NCI-H82 treated with DMSO at 0.1 percent for 48 hours (cell line): ENCODE results near the gene TRIM14.
A peak's percentile ranks its signal among the peaks of the same experiment; 100 is the strongest.
"Not testable (repeated sequence)": the region's sequence is repeated elsewhere in the genome, so short reads cannot be mapped to it uniquely, and the experiment has no call there.

Source experiments
- DNase-seq: peaks from one replicate; lab custom pipeline; 2025; ENCODE audit not compliant: unreplicated experiment; lab: John Stamatoyannopoulos, UW

Gene TRIM14

GRCh38 chr9:98142182-98142907 is 23.3 kb upstream of the TRIM14 start:
- DNase-seq, result no peak

GRCh38 chr9:98140503-98140902 is 21.5 kb upstream of the TRIM14 start:
- DNase-seq, result no peak

- no peak for DNase-seq
These were observed 17.5 kb upstream of the TRIM14 start for GRCh38 chr9:98136489-98136888.

DNA sequence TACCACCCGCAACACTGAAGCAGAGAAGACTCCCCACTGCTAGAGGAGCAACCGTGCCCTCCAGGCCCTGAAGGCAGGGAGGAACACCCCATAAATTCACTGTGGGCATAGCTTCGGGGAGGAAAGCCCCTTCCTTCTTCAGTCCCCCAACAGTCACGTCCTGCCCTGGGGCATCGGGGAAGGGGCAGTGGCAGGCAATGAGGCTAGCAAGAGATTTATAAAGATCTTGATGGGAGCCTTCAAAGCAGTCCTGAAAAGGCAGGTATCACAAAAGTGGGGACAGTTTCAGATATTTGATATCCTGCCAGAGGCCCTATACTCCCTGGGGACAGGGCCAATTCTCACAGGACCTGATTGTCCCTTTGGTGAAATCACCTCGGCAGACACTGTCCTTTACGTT is 16.9 kb upstream of the TRIM14 start:
- DNase-seq, result no peak

DNA sequence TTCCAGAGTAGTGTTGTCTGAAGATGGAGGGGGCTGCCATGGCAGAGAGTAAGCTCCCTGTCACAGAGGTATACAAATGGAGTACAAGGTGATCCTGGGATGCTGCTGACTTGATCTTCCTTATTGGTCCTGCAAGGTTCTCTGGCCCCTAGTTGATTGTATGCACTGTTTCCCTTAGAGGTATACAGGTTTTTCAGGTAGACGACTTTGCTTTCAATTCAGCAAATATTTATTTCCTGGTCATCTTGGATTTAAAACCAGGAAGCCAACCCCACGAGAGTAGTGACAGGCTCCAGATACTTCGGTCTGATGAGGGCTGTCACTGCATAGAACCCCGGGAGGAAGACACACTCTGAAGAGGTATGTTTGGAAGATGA is 16.5 kb upstream of the TRIM14 start:
- DNase-seq, result no peak

DNA sequence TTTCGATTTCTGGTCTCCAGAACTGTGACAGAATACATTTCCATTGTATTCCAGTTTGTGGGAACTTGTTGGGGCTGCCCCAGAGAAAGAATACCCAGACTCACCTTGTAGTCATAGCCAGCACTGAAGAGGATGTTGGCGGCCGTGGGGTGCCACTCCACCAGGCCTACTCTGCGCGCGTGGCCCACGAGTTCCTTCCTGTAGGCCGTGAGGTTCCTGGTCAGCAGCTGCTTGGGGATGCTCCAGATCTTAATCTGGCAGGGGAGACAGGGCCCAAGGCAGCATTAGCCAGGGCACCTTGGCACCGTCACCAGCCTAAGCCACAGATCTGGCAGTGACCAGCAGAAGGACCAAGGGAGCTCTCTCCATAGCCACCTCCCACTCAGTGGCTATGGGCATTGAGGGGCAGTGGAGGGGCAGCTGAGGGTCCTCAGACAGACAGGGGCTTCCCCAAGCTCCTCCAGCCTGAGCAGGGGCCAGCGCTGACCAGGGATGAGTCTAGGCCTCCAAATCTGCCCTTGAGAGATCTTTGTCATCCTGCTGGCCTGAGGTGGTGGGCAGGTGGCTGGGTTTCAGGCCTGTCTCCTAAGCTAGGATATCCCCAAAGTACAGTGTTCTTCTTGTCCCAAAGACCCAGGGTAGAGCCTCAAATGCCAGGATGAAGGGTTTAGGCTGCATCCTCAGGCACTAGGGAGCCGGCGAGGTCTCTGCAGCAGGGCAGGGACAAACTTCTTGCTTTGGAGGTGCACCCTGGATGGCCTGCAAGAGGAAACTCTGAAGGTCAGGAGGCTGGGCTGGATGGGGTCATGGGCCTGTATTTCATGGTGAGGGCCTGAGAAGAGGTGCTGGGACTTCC is 15.9 kb upstream of the TRIM14 start:
- no peak for DNase-seq

GRCh38 chr9:98132806-98133631 is 14.0 kb upstream of the TRIM14 start:
- peak; percentile 24 for DNase-seq

DNA sequence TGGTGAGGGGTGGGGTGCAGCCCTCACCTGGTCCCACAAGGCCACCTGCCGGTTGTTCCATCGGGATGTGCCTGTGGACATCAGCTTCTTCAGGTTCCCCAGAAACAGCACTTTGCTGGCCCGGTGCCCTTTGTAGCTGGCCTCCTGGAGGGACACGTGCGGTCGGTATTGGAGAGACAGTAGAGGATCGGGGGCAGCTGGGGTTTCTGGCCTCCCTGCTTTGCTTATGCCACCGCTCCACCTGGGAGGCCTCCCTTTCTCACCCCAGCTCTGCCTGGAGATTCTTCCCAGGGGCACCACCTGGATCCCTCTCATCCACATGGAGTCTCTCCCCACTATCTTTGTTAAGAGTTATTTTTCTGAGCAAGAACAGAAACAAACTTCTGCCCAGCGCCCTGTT is 13.1 kb upstream of the TRIM14 start:
- DNase-seq, result no peak

GRCh38 chr9:98130576-98131228 is 11.7 kb upstream of the TRIM14 start:
- DNase-seq, result no peak

DNA sequence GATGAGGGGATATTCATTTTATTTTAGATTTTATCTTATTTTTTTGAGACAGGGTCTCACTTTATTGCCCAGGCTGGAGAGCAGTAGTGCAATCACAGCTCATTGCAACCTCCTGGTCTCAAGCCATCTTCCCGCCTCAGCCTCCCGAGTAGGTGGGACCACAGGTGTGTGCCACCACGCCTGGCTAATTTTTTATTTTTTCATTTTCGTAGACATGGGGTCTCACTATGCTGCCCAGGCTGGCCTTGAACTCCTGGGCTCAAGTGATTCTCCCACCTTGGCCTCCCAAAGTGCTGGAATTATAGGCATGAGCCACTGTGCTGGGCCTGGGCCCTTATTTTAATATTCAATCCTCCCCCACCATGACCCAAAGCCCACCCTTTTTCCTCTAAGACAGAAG is 11.0 kb upstream of the TRIM14 start:
- not testable (repeated sequence) for DNase-seq

GRCh38 chr9:98129451-98129881 is 10.4 kb upstream of the TRIM14 start:
- DNase-seq, result no peak

DNA sequence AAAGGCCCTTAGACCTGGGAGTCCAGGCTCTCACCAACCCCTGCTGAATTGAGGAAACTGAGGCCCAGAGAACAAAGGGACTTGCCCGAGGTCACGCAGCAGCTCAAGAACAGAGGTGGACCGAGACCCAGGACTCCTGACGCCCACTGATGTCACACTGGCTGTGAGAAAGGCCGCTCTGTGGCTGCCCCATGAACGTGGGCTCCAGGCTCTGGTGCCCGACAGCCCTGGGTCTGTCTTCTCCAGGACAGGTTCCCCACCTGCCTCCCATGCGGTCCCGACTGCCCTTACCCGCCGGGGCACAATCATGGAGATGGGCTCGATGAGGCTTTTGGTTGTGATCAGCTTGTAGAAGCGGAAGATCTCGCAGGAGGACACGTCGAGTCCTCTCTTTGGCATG is 9.3 kb upstream of the TRIM14 start:
- DNase-seq, result no peak

GRCh38 chr9:98127226-98127625 is 8.2 kb upstream of the TRIM14 start:
- no peak for DNase-seq

DNA sequence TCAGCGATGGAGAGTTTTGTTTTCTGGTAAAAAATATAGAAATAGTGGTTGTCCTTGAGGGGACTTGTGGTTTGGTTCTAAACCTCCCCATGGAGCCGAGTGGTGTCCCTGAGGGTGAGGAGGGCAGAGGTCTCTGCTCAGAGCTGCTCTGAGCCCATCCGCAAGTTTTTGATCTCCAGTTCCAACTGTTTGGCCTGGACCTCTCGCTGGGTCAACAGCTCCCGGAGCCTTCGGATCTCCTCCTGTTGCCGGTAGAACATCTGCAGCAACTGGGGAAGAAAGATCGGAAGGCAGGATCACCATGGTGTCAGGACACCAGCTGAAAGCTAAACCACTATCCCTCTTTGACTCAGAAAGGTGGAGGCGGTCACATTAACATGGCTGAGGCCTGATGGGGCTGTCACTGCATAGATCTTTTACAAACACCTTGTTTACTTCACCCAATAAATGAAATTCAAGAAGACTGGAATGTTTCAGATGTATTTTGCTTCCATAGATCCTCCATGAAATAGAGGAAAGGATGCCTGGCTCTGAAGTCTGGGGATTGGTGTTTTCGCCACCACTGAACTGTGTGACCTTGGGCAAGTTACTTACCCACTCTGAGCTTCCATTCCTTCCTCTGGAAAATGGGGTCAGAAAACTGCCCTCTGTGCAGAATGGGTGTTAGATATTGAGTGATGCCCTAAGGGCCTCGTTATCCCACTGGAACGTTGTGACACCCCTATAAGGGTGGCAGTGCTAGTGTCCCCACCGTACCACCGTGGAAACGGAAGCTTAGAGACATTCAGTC is 5.8 kb upstream of the TRIM14 start:
- DNase-seq, result no peak

DNA sequence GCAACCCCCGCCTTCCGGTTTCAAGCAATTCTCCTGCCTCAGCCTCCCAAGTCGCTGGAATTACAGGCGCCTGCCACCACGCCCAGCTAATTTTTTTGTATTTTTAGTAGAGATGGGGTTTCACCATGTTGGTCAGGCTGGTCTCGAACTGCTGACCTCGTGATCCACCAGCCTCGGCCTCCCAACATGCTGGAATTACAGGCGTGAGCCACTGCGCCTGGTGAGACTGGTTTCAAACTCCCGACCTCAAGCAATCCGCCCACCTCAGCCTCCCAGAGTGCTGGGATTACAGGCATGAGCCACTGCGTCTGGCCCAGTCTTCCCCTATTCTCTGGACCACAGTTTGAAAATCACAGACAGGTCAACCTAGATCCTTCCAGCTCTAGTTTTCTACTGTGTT is 5.1 kb upstream of the TRIM14 start:
- DNase-seq, result not testable (repeated sequence)

DNA sequence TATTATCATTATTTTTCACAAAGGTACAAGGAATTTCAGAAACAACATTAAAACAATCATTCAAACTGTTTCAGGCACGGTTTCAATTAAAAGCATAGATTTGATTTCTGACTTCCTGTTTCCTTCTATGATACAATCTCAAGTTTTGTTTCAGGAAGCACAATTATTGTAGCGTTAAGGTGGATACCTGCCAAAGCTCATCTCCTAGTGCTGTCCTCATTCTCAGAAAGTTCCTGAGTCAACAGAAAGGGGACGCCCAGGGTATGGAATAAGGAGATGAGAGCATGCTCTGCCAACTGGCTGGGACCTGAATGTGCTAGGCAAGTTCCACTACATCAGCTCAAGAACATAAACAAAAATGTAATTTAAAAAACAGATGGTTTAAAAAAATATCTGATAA is 2.0 kb upstream of the TRIM14 start:
- no peak for DNase-seq

DNA sequence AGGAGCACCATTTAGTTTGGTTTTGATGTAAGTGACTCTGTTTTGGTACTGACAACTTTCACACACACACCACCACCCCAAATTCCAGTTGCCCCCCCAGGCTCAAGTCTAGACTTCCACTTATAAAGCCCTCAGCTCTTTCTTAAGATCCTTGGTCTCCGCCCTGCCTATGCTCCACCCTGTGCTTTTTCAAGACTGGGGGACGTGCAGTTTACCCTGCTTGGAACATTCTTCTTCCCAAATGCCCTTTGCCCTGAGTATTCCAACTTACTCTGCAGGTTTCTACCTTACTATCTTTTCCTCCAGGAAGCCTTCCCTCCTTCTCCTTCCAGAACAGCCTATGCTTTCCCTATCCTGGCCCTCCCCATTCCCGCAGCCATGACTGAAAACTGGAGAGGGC is 1.5 kb upstream of the TRIM14 start:
- no peak for DNase-seq

DNA sequence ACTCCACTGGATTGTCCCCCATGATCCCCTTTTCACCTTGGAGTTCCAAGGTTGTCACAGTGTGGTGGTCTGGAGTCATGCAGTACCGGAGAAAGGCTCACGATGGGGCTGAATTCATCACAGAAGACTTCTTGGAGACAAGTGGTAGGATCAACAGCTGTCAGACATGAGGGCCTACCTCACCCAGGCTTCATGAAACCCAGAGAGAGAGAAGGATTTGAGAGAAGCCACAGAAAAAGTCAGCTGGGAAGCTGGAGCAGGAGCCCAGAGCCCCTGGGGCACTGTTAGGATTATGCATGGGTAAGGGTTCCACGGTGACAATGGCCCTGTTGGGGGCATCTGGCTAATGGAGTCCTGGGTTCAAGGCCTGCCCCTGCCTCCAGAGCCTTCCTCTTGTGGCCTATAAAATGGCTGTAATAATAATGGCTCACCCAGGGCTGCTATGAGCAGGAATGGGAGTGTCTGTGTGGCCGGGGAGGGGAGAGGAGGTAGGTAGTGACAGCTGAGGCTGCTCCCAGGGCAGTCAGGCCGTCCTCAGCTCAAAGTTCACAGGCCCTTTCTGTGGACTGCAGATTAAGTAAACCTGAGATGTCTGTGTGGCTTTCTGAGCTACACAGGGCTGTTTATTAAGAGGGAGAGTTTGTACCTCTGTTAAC is 910 bp downstream of the TRIM14 start:
- no peak for DNase-seq

DNA sequence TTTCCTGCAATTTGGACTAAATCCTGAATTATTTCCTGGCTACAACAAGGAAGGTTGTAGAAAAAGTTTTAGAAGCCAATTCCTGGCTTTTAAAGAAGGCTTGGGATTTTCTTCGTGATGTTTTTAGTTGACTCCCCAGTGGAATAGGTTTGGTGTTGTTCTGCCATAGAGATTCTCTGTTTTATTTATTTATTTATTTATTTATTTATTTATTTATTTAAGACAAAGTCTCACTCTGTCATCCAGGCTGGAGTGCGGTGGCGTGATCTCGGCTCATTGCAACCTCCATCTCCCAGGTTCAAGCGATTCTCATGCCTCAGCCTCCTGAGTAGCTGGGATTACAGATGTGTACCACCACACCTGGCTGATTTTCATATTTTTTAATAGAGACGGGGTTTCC is 1.9 kb downstream of the TRIM14 start:
- not testable (repeated sequence) for DNase-seq

GRCh38 chr9:98109052-98109451 is 10.0 kb downstream of the TRIM14 start:
- DNase-seq, result no peak
